OCI-M2 (cell line): Measurements from ENCODE around the gene TLCD1.
"Not testable (repeated sequence)": the region's sequence is repeated elsewhere in the genome, so short reads cannot be mapped to it uniquely, and the experiment has no call there.

Experiments used
- DNase-seq: peaks from one replicate; lab custom pipeline; 2025; ENCODE audit not compliant: unreplicated experiment; lab: John Stamatoyannopoulos, UW

TLCD1 gene

GRCh38 chr17:28729950-28730330, 3.9 kb upstream of the TLCD1 start:
- no peak for DNase-seq

- DNase-seq: peak; percentile 90
These were observed 2.5 kb upstream of the TLCD1 start, which contains the start of gene NEK8 for GRCh38 chr17:28728364-28729200. TSS of gene NEK8 (plus strand) at chr17:28728788. CDS start at chr17:28728814, 26 bp downstream.

GRCh38 chr17:28726627-28727491, 826 bp upstream of the TLCD1 start:
- DNase-seq: peak; percentile 59

GRCh38 chr17:28725660-28726225, 290 bp downstream of the TLCD1 start:
- no peak for DNase-seq

- no peak for DNase-seq
These were observed 820 bp downstream of the TLCD1 start for GRCh38 chr17:28725166-28725659.

- DNase-seq: no peak
These were observed 1.4 kb downstream of the TLCD1 start for GRCh38 chr17:28724500-28725165.

GRCh38 chr17:28723836-28724499, 2.1 kb downstream of the TLCD1 start:
- not testable (repeated sequence) for DNase-seq

- no peak for DNase-seq
These were observed 2.7 kb downstream of the TLCD1 start for GRCh38 chr17:28723159-28723835.

- DNase-seq: no peak
These were observed 3.4 kb downstream of the TLCD1 start for GRCh38 chr17:28722417-28723158.

- DNase-seq: not testable (repeated sequence)
These were observed 5.1 kb downstream of the TLCD1 start for GRCh38 chr17:28720997-28721329.

- no peak for DNase-seq
These were observed 5.6 kb downstream of the TLCD1 start for GRCh38 chr17:28720247-28720996.

- DNase-seq: no peak
These were observed 7.0 kb downstream of the TLCD1 start for GRCh38 chr17:28719021-28719433.

- DNase-seq: no peak
These were observed 7.6 kb downstream of the TLCD1 start for GRCh38 chr17:28718333-28719020.

GRCh38 chr17:28717578-28718332, 8.3 kb downstream of the TLCD1 start, which contains the start of gene RAB34:
TSS of gene RAB34 (minus strand) at chr17:28717868. CDS start at chr17:28717266, 602 bp downstream.
- no peak for DNase-seq

- DNase-seq: no peak
These were observed 9.1 kb downstream of the TLCD1 start for GRCh38 chr17:28716740-28717577.

- DNase-seq: no peak
These were observed 10.8 kb downstream of the TLCD1 start for GRCh38 chr17:28715217-28715616.
